ENCODE data around the gene C1QTNF12. TPM values are rescaled to one million over a fixed set of nuclear protein-coding genes. Genes with fewer than 3 reads are reported as not detected.

The C1QTNF12 gene
- total and polyA plus RNA-seq, 4 experiments from 2014 or later, result 0.31 to 3.3 (median 2.4) TPM; not detected in 1

- Mint-ChIP-seq H3K9me3 (no peaks in the 10 kb centered on the region), H3K4me1 (peaks cover 0 to 9% (median 2%) of the 10 kb centered on the region in 4 donors), H3K4me3 (no peak overlapping the region), H3K36me3 (no peaks in the 10 kb centered on the region), H3K27me3 (no peaks in the 10 kb centered on the region), H3K27ac (no peak overlapping the region)
- H3K36me3 ChIP-seq (ENCODE audit: insufficient read depth, low read length), result no peaks in the 10 kb centered on the region
- POLR2A ChIA-PET (ENCODE audit: partially characterized antibody), result no interaction called here
- peaks cover 4% of the 10 kb centered on the region for H3K27me3 ChIP-seq (ENCODE audit: insufficient read depth, low read length)
- no peak overlapping the region for H3K4me3 ChIP-seq (ENCODE audit: low read length in 2 of 2)
- peaks cover 2% of the 10 kb centered on the region for H3K4me1 ChIP-seq (ENCODE audit: insufficient read depth, low read length)
- peak in 1 of 5 donors; percentile 24 for DNase-seq
- H3K27ac ChIP-seq (ENCODE audit: low read depth, low read length), result no peak overlapping the region
- intact Hi-C loops (cut with micrococcal nuclease), result no loop called here
- H3K9me3 ChIP-seq (ENCODE audit: control insufficient read depth in 1 of 2, low read length in 2 of 2), result no peaks in the 10 kb centered on the region
- CTCF ChIA-PET (ENCODE audit: partially characterized antibody), result no interaction called here
Measured at GRCh38 chr1:1245178-1245816, 1.2 kb downstream of the C1QTNF12 start.

DNA sequence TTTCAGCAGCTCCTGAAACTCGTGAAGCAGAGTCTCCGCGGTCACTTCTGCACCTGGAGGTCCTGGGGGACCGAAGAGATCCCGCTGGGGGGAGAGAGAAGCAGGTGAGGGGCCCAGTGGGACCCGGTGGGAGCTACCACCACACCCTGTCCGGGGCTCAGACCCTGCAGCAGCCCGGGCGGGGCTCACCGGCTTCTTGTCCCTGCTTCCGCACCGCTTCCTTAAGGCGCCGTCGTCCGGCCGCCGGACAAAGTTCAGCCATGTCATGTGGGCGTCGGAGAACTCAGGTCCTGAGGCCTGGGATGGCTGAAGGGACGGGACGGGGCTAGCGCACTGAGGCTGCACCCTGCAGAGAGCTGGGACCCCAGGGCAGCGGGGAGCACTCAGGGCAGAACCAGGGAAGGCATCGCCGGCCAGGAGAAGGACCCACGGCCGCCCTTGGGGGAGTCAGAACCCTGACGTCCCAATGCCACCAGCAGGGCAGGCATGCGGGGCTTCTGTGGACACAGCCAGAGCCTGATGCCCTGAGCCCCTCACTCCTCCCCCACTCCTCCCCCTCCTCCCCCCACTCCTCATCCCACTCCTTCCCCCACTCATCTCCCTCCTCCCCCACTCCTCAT lies 2.2 kb downstream of the C1QTNF12 start:
- no peak overlapping the region for H3K27ac ChIP-seq (ENCODE audit: low read depth, low read length)
- no peaks in the 10 kb centered on the region for H3K36me3 Mint-ChIP-seq
- H3K4me1 ChIP-seq (ENCODE audit: insufficient read depth, low read length), result no peaks in the 10 kb centered on the region
- no peak overlapping the region for H3K4me3 ChIP-seq (ENCODE audit: low read length in 2 of 2)
- CTCF ChIA-PET (ENCODE audit: partially characterized antibody), result no interaction called here
- H3K9me3 ChIP-seq (ENCODE audit: control insufficient read depth in 1 of 2, low read length in 2 of 2), result no peaks in the 10 kb centered on the region
- H3K27ac Mint-ChIP-seq, result no peak overlapping the region
- intact Hi-C loops (cut with micrococcal nuclease), result no loop called here
- peak in 1 of 5 donors; percentile 29 for DNase-seq
- H3K4me1 Mint-ChIP-seq, result no peaks in the 10 kb centered on the region
- peaks cover 4% of the 10 kb centered on the region for H3K27me3 ChIP-seq (ENCODE audit: insufficient read depth, low read length)
- H3K36me3 ChIP-seq (ENCODE audit: insufficient read depth, low read length), result no peaks in the 10 kb centered on the region
- no peaks in the 10 kb centered on the region for H3K27me3 Mint-ChIP-seq
- no peaks in the 10 kb centered on the region for H3K9me3 Mint-ChIP-seq
- no peak overlapping the region for H3K4me3 Mint-ChIP-seq
- POLR2A ChIA-PET (ENCODE audit: partially characterized antibody), result no interaction called here

- POLR2A ChIA-PET (ENCODE audit: partially characterized antibody), result no interaction called here
- intact Hi-C loops (cut with micrococcal nuclease), result no loop called here
- Mint-ChIP-seq H3K36me3 (no peaks in the 10 kb centered on the region), H3K9me3 (no peaks in the 10 kb centered on the region), H3K4me3 (no peak overlapping the region), H3K27ac (no peak overlapping the region), H3K4me1 (no peaks in the 10 kb centered on the region), H3K27me3 (no peaks in the 10 kb centered on the region)
- Histone ChIP-seq H3K27ac (ENCODE audit: low read depth, low read length) (no peak overlapping the region), H3K27me3 (ENCODE audit: insufficient read depth, low read length) (peaks cover 4% of the 10 kb centered on the region), H3K4me3 (ENCODE audit: low read length in 2 of 2) (no peak overlapping the region), H3K4me1 (ENCODE audit: insufficient read depth, low read length) (no peaks in the 10 kb centered on the region), H3K9me3 (ENCODE audit: control insufficient read depth in 1 of 2, low read length in 2 of 2) (no peaks in the 10 kb centered on the region), H3K36me3 (ENCODE audit: insufficient read depth, low read length) (no peaks in the 10 kb centered on the region)
- CTCF ChIA-PET (ENCODE audit: partially characterized antibody), result no interaction called here
- DNase-seq, result no peak
Measured at GRCh38 chr1:1243807-1244191, 2.7 kb downstream of the C1QTNF12 start.

DNA sequence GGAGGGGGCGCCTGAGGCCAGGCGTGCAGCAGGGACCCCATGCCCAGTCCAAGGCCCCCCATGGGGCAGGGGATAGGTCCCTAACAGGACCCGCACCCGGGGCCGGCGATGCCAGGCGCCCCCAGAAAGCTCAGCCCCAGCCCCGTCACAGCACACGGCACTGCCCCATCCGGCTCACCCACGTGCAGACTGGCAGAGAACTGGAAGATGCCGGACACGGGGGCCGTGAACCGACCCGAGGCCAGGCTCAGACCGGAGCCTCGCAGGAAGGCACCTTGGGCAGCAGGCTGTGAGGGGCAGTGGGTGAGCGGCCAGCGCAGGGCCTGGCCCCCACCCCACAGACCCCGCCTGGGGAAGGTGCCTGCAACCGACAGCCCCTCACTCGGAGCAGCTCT lies 3.3 kb downstream of the C1QTNF12 start:
- no peaks in the 10 kb centered on the region for H3K36me3 ChIP-seq (ENCODE audit: insufficient read depth, low read length)
- H3K27ac Mint-ChIP-seq, result no peak overlapping the region
- POLR2A ChIA-PET (ENCODE audit: partially characterized antibody), result no interaction called here
- H3K27me3 ChIP-seq (ENCODE audit: insufficient read depth, low read length), result peaks cover 4% of the 10 kb centered on the region
- DNase-seq, result no peak
- no peaks in the 10 kb centered on the region for H3K4me1 ChIP-seq (ENCODE audit: insufficient read depth, low read length)
- no peaks in the 10 kb centered on the region for H3K4me1 Mint-ChIP-seq
- CTCF ChIA-PET (ENCODE audit: partially characterized antibody), result no interaction called here
- no peaks in the 10 kb centered on the region for H3K27me3 Mint-ChIP-seq
- no peak overlapping the region for H3K4me3 Mint-ChIP-seq
- intact Hi-C loops (cut with micrococcal nuclease), result no loop called here
- no peaks in the 10 kb centered on the region for H3K9me3 Mint-ChIP-seq
- no peak overlapping the region for H3K27ac ChIP-seq (ENCODE audit: low read depth, low read length)
- no peaks in the 10 kb centered on the region for H3K36me3 Mint-ChIP-seq
- H3K4me3 ChIP-seq (ENCODE audit: low read length in 2 of 2), result no peak overlapping the region
- H3K9me3 ChIP-seq (ENCODE audit: control insufficient read depth in 1 of 2, low read length in 2 of 2), result no peaks in the 10 kb centered on the region

GRCh38 chr1:1242461-1243265 lies 3.9 kb downstream of the C1QTNF12 start:
- Histone ChIP-seq H3K36me3 (ENCODE audit: insufficient read depth, low read length) (no peaks in the 10 kb centered on the region), H3K4me1 (ENCODE audit: insufficient read depth, low read length) (no peaks in the 10 kb centered on the region), H3K27me3 (ENCODE audit: insufficient read depth, low read length) (peaks cover 4% of the 10 kb centered on the region), H3K4me3 (ENCODE audit: low read length in 2 of 2) (no peak overlapping the region), H3K9me3 (ENCODE audit: control insufficient read depth in 1 of 2, low read length in 2 of 2) (no peaks in the 10 kb centered on the region), H3K27ac (ENCODE audit: low read depth, low read length) (no peak overlapping the region)
- ChIA-PET CTCF (ENCODE audit: partially characterized antibody) (no interaction called here), POLR2A (ENCODE audit: partially characterized antibody) (no interaction called here)
- no peaks in the 10 kb centered on the region for H3K4me1 Mint-ChIP-seq
- H3K9me3 Mint-ChIP-seq, result no peaks in the 10 kb centered on the region
- no peaks in the 10 kb centered on the region for H3K27me3 Mint-ChIP-seq
- no peak overlapping the region for H3K27ac Mint-ChIP-seq
- H3K36me3 Mint-ChIP-seq, result no peaks in the 10 kb centered on the region
- no peak overlapping the region for H3K4me3 Mint-ChIP-seq
- intact Hi-C loops (cut with micrococcal nuclease), result no loop called here
- peak in 1 of 5 donors; percentile 16 for DNase-seq

DNA sequence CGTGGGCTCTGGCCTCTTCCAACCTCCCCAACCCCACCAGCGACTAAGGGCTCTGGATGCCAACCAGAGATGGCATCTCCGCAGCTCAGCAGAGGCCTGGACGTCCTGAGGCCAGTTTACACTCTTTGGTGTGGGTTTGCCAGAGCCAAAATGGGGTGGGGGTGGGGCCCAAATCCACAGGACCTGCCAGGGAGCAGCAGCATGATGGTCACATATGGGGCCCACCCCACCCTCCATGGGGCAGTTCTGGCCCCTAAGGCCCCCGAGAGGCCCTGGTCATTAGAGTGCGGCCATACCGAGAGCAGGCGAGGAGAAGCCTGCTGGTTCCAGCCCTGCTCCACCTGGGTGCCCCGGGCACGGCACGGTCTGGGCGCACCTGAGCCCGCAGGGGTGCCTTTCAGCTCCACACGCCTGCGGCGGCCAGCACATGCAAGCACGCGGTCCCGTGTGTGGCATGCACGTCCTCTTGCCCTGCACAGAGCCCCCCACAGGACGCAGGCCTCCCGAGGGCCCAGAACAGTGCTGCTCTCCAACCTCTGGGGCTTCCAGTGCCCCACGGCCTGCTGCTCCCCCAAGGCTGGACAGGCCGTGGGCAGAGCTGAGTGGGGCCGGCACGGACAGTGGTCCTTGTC lies 4.8 kb downstream of the C1QTNF12 start:
- intact Hi-C loops (cut with micrococcal nuclease), result no loop called here
- Mint-ChIP-seq H3K27ac (no peak overlapping the region), H3K4me3 (no peak overlapping the region), H3K36me3 (no peaks in the 10 kb centered on the region), H3K9me3 (no peaks in the 10 kb centered on the region), H3K4me1 (no peaks in the 10 kb centered on the region), H3K27me3 (no peaks in the 10 kb centered on the region)
- no peak overlapping the region for H3K27ac ChIP-seq (ENCODE audit: low read depth, low read length)
- H3K27me3 ChIP-seq (ENCODE audit: insufficient read depth, low read length), result peaks cover 4% of the 10 kb centered on the region
- no peaks in the 10 kb centered on the region for H3K9me3 ChIP-seq (ENCODE audit: control insufficient read depth in 1 of 2, low read length in 2 of 2)
- POLR2A ChIA-PET (ENCODE audit: partially characterized antibody), result interaction anchor here (0.6 kb wide), 1 partner anchor 28 kb away, joined by 3 read pairs; the partner anchor contains the start of gene TNFRSF4
- H3K4me1 ChIP-seq (ENCODE audit: insufficient read depth, low read length), result no peaks in the 10 kb centered on the region
- CTCF ChIA-PET (ENCODE audit: partially characterized antibody), result no interaction called here
- DNase-seq, result no peak
- no peak overlapping the region for H3K4me3 ChIP-seq (ENCODE audit: low read length in 2 of 2)
- H3K36me3 ChIP-seq (ENCODE audit: insufficient read depth, low read length), result no peaks in the 10 kb centered on the region

- POLR2A ChIA-PET (ENCODE audit: partially characterized antibody), result interaction anchor here (0.6 kb wide), 1 partner anchor 27 kb away, joined by 3 read pairs; the partner anchor contains the start of gene TNFRSF4
Measured at GRCh38 chr1:1240822-1241587, 5.5 kb downstream of the C1QTNF12 start.

More at GRCh38 chr1:1240822-1241587, 5.5 kb downstream of the C1QTNF12 start:
- Mint-ChIP-seq H3K27me3 (no peaks in the 10 kb centered on the region), H3K9me3 (no peaks in the 10 kb centered on the region), H3K4me3 (no peak overlapping the region), H3K4me1 (no peaks in the 10 kb centered on the region), H3K27ac (no peak overlapping the region), H3K36me3 (no peaks in the 10 kb centered on the region)
- intact Hi-C loops (cut with micrococcal nuclease), result no loop called here
- CTCF ChIA-PET (ENCODE audit: partially characterized antibody), result no interaction called here
- H3K4me1 ChIP-seq (ENCODE audit: insufficient read depth, low read length), result no peaks in the 10 kb centered on the region
- no peak overlapping the region for H3K27ac ChIP-seq (ENCODE audit: low read depth, low read length)
- H3K9me3 ChIP-seq (ENCODE audit: control insufficient read depth in 1 of 2, low read length in 2 of 2), result no peaks in the 10 kb centered on the region
- DNase-seq, result no peak
- H3K36me3 ChIP-seq (ENCODE audit: insufficient read depth, low read length), result no peaks in the 10 kb centered on the region
- H3K27me3 ChIP-seq (ENCODE audit: insufficient read depth, low read length), result peaks cover 2% of the 10 kb centered on the region
- H3K4me3 ChIP-seq (ENCODE audit: low read length in 2 of 2), result no peak overlapping the region

Measured in CD4-positive, alpha-beta memory T cell (primary cell).